Endometrial microvascular endothelial cells (primary cell): Measurements from ENCODE around the gene EXD3. TPM values are rescaled to one million over a fixed set of nuclear protein-coding genes. Genes with fewer than 3 reads are reported as not detected.

Experiments used
- in situ Hi-C: cut with HindIII; loops from 2 replicates; pipeline ENCODE4 v1.10.0; 2017; ENCODE audit warnings: low sequenced_read_pairs, low pct_unique_long_range_greater_than_20kb; ENCODE audit errors: inconsistent ontology term
- total RNA-seq: library from RNA; depleted of rRNA; stranded (reverse); fragments of >200 nt; gene quantifications from one replicate; pipeline ENCODE4 v1.2.3, GENCODE V29; 2015; ENCODE audit errors: inconsistent ontology term

The EXD3 gene
- total RNA-seq, 1 donor from 2014 or later = 4.0 TPM

DNA sequence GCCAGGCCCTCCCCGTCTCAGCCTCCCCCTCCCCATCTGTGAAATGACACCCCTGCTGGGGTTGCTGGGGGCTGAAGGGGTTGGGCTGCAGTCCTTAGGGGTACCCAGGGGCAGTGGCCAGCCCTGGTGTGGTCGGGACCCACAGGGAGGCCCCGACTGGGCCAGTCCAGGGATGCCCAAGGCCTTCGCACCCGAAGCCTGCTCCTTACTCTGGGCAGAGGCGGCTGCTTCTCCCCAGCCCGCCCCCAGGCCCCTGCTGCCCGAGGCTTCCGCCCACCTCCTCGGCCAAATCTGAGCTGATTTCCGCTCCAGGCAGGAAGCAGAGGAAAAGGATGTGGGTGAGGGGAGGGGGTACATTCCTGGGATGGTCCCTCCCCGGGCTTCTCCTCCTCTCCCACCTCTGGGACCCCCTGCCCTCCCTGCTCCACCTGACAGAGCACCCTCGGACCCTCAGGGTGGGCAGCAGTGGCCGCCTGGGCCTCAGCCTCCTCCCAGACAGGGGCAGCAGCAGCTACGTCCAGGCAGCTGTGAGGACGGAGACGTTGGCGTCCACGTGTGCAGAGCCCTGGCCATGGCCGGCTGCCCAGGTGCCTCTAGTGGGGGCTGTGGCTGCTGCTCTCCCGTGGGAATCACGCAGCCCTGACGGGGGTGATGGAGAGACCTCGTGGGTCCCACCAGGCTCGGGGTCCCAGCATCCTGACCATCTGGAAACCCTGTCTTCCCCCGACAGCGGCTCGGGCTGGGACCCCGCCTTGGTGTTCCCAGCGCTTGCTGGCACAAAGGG lies 116.7 kb downstream of the EXD3 start:
- in situ Hi-C loops = no loop called here

DNA sequence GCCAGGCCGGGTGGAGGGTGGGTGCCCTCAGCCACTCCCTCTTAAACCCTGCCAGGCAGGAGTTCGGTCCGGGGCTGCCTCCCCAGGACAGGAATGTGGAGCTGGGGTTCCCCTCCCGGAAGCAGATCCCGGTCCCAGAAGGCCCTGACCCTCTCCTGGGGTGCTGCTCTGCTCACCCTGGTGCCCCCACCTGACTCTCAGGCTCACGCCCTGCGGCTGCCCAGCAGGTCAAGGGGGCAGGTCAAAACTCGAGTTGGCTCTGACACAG lies 117.2 kb downstream of the EXD3 start:
- in situ Hi-C loops = no loop called here

DNA sequence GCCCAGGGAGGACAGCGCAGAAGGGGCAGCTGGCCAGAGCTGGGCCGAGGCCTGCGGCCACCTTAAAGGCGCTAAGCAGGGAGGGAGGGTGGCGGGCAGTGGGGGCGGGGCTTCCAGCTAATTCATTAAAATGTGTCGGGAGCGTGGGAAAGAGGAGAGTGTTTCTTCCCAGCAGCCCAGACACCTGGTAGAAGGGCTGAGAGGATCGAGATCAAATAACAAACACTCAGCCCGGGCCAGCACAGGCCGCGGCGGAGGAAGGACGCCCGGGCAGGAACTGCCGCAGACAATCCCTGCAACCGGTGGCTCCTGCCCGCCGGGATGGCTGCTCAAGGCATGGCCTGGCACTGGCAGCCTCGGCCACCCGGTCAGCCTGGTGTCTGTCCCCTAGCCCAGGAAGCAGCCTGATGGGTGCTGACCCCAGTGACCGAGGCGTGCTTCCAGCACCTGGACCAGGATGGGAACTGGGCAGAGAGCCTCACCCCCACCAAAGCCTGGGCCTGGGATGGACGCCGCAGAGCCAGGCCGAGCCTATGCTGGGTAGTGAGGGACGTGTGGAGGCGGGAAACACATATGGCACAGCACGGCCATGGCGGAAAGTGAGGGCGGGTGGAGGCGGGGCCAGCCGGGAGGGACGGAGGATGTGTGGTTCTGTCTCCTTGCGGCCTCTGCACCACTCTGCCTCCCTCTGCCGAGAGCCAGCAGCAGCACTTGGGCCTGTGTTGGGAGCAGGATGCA lies 117.7 kb downstream of the EXD3 start:
- in situ Hi-C loops = no loop called here

DNA sequence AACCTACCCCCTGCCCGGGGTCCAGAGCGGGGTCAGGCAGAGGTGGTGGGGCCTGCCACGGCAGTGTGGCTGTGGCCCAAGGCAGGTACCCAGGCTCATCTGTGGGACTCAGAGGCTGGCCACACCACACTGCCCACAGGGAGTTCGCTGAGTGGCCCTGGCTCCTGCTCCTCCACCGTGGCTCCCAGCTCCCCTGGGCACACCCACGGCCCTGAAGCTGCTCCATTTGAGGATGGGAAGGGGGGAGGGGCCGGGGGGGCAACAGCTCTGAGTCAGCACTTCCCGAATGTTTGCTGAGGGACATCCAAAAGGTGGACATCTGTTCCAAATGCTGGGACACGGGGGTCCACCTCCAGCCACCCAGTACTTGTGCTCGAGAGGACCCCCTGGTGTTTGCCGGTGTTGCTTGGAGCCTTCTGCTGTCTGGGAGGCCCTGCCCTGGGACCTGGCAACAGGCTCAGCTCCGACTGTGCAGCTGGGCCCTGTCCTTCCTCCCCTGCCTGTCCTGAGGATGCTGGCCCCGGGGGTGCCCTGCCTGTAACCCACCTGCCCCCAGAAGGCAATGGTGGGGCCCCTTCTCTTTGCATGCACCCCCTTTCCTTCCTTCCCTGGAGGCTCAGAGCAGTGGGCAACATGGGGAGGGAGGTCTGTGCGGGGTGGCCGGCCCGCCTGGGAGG lies 118.4 kb downstream of the EXD3 start:
- in situ Hi-C loops = no loop called here

DNA sequence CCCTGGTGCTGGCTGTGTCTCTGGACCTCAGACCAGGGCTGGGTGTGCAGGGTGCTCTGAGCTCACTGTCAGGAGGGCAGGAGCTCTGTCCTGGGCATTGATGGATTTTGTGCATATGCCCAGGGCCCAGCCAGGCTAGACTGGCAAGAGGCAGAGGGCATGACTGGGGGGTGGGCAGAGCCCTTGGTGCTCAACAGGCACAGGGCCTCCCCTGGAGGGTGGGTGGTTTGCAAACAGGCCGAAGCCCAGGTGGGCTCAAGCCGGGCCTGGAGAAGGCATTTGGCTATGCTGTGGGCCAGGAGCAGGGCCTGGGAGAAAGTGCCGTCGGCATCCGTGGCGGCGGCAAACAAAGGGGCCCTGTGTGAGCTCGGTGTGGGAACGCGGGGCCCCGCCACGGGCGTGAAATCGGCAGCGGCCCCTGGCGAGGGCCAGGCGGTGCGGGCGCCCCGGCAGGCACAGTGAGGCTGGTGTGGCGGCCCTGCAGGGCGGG lies 119.0 kb downstream of the EXD3 start:
- in situ Hi-C loops = no loop called here

DNA sequence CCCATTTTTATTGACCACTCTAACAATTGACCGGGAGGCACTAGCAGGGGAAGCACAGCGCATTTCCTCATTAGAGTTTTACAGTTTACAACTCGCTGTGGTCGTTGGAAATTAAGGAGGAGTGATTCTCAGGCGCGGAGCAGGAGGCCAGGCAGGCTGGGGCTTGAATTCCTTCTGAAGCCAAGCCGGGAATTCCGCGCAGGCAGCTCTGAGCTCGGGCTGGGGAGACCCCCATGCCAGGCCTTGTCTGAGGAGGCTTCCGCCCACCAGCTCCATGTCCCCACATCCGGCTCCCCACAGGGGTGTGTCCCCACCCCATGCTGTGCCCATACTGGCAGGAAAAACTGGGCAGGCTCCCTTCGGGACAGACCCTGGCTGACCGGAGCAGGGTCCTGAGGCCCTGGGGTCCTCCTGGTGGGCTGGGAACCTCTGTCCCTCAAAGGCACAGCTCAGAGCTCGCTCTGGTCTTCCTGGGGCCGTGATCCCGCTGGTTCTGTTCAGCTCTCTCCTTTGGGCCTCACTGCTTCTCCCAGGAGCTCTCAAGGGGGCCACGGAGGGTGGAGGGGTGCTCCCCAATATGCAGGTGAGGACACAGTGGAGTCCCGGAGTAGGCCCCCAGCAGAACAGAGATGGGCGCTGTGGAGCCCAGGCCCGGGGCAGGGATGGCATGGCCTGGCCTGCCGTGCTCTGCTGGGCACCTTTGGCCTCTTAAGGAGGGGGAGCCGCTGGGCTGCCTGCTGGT lies 119.6 kb downstream of the EXD3 start:
- in situ Hi-C loops = no loop called here

DNA sequence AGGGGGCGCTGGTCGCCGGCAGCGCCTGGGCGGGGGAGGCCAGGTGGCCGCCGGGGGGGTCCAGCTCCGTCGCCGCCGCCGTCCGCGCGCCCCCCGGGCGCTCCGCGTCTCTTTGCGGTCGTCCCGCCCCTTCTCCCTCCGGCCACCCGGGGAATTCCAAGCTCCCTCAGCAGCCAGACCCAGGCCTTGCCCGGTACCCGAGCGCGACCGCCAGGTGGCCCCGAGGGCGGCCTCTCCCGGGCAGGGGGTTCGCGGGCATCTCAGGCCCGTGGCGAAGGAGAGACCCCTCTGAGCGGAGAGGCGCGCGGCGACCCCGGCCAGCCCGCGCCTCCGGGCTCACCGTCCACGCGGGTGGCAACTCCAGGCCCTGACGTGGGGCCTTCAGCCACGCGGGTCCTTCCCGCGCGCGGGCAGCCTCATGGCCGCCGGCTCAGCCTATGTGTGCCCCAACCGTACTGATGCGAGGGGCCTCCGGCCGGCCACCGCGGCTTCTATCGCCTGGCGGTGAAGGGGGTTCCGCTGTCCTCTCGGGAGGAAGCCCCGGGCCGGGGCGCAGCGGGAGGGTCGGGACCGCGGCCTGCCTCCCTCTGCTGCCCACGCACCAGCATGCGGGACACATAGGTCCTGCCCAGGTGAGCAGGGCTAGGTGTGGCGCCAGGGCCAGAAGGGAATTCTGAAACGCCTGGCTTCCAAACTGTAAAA lies 120.4 kb downstream of the EXD3 start:
- in situ Hi-C loops = no loop called here

DNA sequence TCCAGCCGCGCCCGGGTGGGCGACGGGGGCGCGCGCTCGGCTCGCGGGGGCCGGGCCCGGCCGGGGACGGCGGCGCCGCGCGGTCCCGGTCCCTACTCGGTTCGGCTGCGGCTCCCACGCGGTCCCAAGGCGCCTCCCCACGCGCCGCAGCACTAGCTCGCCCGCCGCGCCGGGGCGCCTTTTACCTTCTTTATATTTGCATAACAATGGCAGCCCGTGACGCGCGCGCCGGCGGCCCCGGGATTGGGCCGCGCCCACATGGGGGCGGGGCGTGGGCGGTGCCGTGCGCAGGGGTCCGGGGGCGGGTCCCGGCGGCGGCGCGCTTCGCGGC lies 120.9 kb downstream of the EXD3 start, which contains the start of gene NRARP:
Gene NRARP, minus strand, starts transcription at position 154 of the 331 bp plus-strand sequence. CDS start 343 bp downstream, outside the sequence.
- in situ Hi-C loops = no loop called here

DNA sequence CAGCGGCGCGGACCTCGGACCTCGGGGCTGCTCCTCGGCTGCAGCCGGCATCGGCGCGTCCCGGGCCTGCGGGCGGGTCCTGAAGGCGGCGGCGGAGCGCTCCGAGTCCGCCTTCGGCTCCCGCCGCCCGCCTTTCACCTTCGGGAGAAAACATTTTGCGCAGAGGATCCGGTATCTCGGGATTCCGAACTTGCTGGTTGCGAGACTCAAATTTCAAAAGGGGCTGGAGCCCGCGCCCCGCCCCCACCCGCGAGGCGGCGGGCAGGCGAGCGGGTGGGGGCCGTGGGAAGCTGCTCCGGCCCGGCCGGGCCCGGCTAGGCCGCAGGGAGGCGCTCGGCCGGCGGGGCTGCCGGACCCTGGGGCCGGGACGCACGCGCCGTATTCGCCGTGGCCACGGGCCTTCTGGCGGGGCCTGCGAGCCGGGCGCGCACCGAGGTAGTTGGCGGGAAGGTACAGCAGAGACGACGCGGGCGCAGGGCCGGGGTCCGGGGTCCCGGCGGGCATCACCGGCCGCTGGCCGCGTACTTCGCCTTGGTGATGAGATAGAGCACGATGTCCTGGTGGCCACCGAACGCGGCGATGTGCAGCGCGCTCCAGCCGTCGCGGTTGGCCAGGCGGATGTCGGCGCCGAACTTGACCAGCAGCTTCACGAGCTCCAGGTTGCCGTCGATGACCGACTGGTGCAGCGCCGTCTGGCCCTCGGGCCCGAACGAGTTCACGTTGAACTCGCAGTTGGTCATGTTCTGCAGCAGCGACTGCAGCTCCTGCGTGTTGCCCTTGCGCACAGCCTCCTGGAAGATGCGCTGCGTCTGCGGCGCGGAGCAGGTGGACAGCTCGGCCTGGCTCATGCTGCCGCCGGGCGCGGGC lies 121.6 kb downstream of the EXD3 start:
- in situ Hi-C loops = no loop called here

DNA sequence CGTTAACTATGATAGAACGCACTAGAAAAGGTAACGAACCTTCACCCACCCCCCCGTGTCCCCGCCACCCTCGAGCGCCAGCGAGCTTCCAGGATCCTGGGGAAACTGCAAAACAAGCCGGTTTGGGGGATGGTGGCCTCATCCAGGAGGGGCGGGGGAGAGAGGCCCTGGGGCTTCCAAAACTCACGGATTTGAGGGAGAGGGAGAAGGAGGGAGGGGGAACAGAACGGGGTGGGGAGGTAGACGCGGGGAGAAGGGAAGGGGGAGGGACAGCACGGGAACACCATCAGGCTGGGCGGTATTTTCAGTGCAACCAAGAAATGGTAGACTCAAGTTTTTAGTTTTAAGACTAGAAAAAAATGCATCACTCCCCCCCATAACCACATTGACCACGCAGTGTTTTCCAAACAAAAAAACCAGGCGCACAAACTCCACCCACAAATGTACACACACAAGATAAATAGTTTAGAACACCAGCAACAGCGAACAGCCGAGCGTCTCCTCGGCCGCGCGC lies 122.3 kb downstream of the EXD3 start:
- in situ Hi-C loops = no loop called here

DNA sequence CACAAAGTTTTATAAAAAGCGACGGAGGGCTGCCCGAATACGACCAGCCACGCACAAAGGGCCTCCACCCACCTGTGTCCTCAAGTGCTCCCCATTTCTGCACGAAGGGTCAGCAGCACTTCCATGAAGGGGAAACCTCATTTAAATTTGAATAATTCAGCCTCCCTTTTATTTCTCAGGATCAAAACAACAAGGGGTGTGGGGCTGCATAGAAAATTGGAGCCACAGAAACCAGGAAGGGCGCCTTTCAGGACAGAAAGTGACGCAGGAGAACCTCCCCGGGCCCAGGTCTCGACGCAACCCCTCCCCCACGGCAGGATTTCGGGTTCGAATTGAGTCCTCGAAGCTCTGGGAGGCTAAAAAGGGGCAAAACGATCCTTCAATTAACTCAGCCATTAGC lies 123.0 kb downstream of the EXD3 start:
- in situ Hi-C loops = no loop called here

DNA sequence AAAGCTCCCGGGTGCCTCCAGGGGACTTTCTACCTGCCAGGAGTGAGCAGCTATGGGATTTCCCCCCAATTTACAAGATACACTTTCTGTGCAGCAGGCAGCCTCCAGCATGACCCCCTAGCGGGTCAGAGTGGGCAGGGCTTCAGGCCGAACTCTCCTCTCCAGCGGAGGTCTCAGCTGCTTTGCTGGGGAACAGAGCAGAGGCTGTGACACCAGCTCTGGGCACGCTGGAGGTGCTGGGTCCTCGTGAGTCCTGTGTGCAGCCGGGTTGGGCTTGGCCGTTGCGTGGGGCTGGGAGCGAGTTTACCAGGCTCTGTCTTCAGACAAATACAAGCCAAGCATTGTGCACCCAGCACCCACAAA lies 123.8 kb downstream of the EXD3 start:
- in situ Hi-C loops = no loop called here

DNA sequence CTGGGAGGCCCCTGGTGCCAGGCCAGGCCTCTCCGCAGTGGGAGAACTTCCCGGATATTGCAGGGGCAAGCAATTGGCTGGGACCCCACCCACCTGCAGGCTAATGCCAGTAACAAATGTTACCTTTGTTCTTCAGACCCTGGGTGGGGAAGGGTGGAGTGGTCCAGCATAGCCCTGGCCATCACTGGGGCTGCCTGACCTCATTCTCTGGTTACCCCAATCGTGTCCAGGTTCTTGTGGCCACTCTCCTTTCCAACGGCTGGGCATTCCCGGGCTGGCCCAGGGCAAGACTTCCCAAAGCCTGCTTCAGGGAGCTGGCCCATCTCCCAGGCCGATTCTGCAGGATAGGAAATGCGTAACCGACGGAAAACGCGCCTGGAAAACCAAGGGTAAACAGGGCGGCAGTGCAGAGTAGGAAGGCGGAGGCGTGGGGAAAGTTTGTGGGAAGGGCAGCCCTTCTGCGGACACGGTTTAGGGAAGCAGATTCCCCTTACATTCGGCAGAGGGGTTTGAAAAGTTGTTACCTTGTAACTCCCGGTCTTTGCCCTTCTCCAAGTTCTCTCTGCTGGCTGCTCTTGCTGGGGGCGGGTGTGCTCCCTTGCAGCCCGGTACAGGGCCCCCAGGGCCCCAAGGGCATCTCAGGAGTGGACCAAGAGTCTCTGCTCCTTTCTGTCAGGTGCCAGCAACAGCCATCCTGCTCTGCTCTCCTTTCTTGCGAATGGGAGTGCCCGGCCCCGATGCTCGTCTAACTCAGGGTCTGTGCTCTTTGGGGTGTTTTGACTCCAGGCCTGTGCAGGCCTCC lies 124.4 kb downstream of the EXD3 start:
- in situ Hi-C loops = no loop called here

DNA sequence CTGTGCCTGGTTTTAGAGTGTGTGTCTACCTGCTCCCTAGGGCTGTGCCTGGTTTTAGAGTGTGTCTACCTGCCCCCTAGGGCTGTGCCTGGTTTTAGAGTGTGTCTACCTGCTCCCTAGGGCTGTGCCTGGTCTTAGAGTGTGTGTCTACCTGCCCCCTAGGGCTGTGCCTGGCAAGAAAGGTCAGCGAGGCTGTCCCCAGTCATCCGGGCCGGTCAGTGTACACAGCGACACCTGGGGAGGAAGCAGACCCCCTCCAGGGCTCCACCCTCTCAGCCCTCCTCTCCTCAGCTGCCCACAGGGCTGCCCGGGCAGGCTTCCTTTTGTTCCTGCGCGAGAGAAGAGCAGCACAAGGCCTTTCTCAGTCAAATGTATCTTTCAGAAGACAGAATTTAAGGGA lies 125.0 kb downstream of the EXD3 start:
- in situ Hi-C loops = no loop called here

DNA sequence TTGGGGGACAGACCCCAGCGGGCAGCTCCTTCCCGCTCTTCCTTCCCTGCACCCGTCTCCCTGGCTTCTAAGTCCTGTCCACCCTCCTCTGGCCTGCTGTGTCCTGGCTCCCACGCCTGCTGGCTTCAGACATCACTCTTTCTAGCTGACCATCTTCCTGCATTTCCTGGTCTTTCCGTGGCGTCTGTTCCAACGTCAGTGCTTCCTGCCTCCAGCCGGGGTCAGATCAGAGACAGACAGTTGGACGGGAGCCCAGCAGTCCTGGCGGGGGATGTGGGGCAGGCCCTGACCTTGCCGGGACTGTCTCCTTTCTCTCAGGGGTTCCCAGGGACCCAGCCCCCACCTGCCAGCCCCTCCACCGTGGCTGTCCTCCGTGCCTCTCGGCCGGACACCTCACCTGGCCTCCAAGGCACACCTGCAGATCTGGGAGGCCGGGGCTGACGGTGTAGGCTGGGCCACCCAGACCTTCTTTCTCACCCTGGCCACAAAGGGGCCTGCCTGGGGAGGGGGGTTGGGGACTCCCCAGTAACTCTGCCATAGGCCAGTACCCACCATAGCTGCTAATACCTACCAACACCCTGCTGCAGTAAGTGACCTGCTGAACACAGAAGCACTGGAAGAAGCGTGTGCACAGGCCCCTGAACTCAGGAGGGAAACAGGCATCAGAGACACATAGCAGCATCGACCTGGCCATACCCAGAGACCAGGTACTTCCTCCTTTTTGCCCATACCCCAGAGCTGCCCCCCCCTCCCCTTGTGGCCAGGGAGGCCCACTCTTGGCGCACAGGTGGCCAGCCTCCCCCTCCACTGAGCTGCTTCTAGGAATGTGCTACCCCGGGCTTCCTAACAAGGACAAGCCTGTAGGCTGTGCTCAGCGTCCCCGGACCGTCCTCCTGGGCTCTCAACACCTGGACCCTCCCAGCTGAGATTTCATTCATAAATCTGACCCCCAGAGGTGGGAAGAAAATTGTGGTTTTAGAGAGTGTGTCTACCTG lies 126.0 kb downstream of the EXD3 start:
- in situ Hi-C loops = no loop called here
